Lower leg skin (tissue), 3 donors: ENCODE results near the gene NDRG2.

Experiments
- POLR2A ChIP-seq, 2 donors: fragments of 450-650 bp; IDR thresholded peaks; one replicate each; pipeline ENCODE4 v1.6.1; 2016 to 2017; ENCODE audit warnings: antibody characterized with exemption in 2 of 2, mild to moderate bottlenecking in 1 of 2, moderate library complexity in 1 of 2
- TF ChIP-seq, protein P1 (sequence below), 3 donors: fragments of 450-650 bp; IDR thresholded peaks; one replicate each; pipeline ENCODE4 v1.5.1; 2016; ENCODE audit warnings: antibody characterized with exemption in 3 of 3, mild to moderate bottlenecking in 3 of 3, moderate library complexity in 2 of 3

DNA sequence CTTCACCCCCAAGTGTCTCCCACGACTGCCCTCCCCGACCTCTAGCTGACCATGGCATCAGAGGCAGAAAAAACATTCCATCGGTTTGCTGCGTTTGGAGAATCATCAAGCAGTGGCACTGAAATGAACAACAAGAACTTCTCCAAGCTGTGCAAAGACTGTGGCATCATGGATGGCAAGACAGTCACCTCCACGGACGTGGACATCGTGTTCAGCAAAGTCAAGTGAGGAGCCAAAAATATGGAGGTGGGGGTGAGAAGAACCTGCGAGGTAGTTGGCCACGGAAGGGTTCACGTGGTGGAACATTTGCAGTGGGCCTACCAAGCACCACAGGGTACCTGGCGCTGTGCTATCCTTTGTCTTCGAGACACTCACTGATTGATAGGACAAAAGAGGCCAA is 5.7 kb upstream of the NDRG2 start:
- TF ChIP-seq, protein P1, sequence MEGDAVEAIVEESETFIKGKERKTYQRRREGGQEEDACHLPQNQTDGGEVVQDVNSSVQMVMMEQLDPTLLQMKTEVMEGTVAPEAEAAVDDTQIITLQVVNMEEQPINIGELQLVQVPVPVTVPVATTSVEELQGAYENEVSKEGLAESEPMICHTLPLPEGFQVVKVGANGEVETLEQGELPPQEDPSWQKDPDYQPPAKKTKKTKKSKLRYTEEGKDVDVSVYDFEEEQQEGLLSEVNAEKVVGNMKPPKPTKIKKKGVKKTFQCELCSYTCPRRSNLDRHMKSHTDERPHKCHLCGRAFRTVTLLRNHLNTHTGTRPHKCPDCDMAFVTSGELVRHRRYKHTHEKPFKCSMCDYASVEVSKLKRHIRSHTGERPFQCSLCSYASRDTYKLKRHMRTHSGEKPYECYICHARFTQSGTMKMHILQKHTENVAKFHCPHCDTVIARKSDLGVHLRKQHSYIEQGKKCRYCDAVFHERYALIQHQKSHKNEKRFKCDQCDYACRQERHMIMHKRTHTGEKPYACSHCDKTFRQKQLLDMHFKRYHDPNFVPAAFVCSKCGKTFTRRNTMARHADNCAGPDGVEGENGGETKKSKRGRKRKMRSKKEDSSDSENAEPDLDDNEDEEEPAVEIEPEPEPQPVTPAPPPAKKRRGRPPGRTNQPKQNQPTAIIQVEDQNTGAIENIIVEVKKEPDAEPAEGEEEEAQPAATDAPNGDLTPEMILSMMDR (IDR thresholded peaks at IDR 0.05): no peak
- TF ChIP-seq POLR2A (IDR thresholded peaks at IDR 0.05): no peak
